GM12878 (cell line): Measurements from ENCODE around the gene FHOD3. TPM values are rescaled to one million over a fixed set of nuclear protein-coding genes. Genes with fewer than 3 reads are reported as not detected.

ENCODE experiments used
- ATAC-seq: fragments of 200-7000 bp; cut with Tn5 transposase; 3 replicates; pipeline ENCODE4 v1.9.1; 2020; ENCODE audit warnings: mild to moderate bottlenecking, moderate library complexity
- BruUV-seq: library from RNA; stranded (reverse); fragments of 400-500 nt; replicated peaks from 2 replicates; lab custom pipeline; 2021; lab: Mats Ljungman, UMichigan
- CTCF ChIA-PET: fragments of 300-600 bp; sonication (Branson Sonifier 250); formaldehyde crosslinking; extraction: SDS; loops from one replicate; lab custom pipeline; 2021; ENCODE audit warnings: inconsistent platforms; lab: Yijun Ruan, JAX
- POLR2A ChIA-PET: fragments of 350-600 bp; formaldehyde crosslinking; extraction: SDS; loops from one replicate; lab custom pipeline; 2021; ENCODE audit warnings: inconsistent platforms; lab: Charles Lee
- RAD21 ChIA-PET: fragments of 300-600 bp; sonication (Branson Sonifier 250); formaldehyde crosslinking; loops from one replicate; lab custom pipeline; 2023; ENCODE audit warnings: antibody characterized with exemption; ENCODE audit not compliant: unreplicated experiment; lab: Charles Lee
- SMC1A ChIA-PET: fragments of 300-600 bp; sonication (Branson Sonifier 250); formaldehyde crosslinking; loops from one replicate; lab custom pipeline; 2023; ENCODE audit not compliant: unreplicated experiment, uncharacterized antibody; lab: Charles Lee
- DNase-seq: peaks from one replicate; pipeline ENCODE4 v3.0.0-alpha.2; 2011; ENCODE audit warnings: low read depth, low spot score
- FAIRE-seq: peaks from 3 replicates; lab custom pipeline; 2011; peaks lifted over from hg19 to GRCh38; lab: Jason Lieb, UNC
- H2AFZ ChIP-seq: 2 replicates; pipeline ENCODE4 v1.6.0; 2011; ENCODE audit warnings: low read depth, low read length, control low read depth; ENCODE audit not compliant: control insufficient read depth
- H3K27ac ChIP-seq: 2 replicates; pipeline ENCODE4 v1.5.1; 2011; ENCODE audit warnings: control low read depth; ENCODE audit not compliant: control insufficient read depth, insufficient read depth
- H3K27me3 ChIP-seq, 2 experiments: replicated peaks in 1 of 2; 2 replicates each; pipeline versions ENCODE4 v1.6.0 to v1.6.1; 2011; ENCODE audit warnings: low read length in 1 of 2; ENCODE audit not compliant: control insufficient read depth in 2 of 2, insufficient read depth in 2 of 2
- H3K36me3 ChIP-seq, 2 experiments: 2 replicates each; pipeline ENCODE4 v1.5.1; 2011; ENCODE audit warnings: low read length in 1 of 2; ENCODE audit not compliant: control insufficient read depth in 2 of 2, insufficient read depth in 2 of 2
- H3K4me1 ChIP-seq: 2 replicates; pipeline ENCODE4 v1.6.1; 2011; ENCODE audit warnings: mild to moderate bottlenecking, low read length, moderate library complexity, mixed read lengths; ENCODE audit not compliant: control insufficient read depth, insufficient read depth
- H3K4me2 ChIP-seq: 2 replicates; pipeline ENCODE4 v1.6.0; 2011; ENCODE audit warnings: control low read depth; ENCODE audit not compliant: control insufficient read depth, insufficient read depth
- H3K4me3 ChIP-seq: fragments of 200-600 bp; sonication (generic); 2 replicates; pipeline ENCODE4 v1.5.1; 2016
- H3K79me2 ChIP-seq: 2 replicates; pipeline ENCODE4 v1.6.0; 2011; ENCODE audit warnings: low read length; ENCODE audit not compliant: control insufficient read depth, insufficient read depth
- H3K9ac ChIP-seq: 2 replicates; pipeline ENCODE4 v1.8.0; 2011; ENCODE audit warnings: low read length, control low read depth, mixed read lengths; ENCODE audit not compliant: control insufficient read depth, insufficient read depth
- H3K9me3 ChIP-seq: replicated peaks from 3 replicates; pipeline ENCODE4 v1.5.1; 2011; ENCODE audit warnings: mild to moderate bottlenecking, low read length; ENCODE audit not compliant: control insufficient read depth, insufficient read depth
- H4K20me1 ChIP-seq: 2 replicates; pipeline ENCODE4 v1.6.0; 2011; ENCODE audit not compliant: control insufficient read depth, insufficient read depth
- BRCA1 ChIP-seq: IDR thresholded peaks from 2 replicates; pipeline ENCODE4 v1.6.1; 2011; ENCODE audit warnings: low read depth, low read length, improper control_type of control experiment
- CEBPB ChIP-seq, 2 experiments: fragments of 150-350 bp in 1 of 2; IDR thresholded peaks; 2 replicates each; pipeline ENCODE4 v1.6.1; 2012 to 2014; ENCODE audit warnings: low read depth in 2 of 2, low read length in 2 of 2, borderline replicate concordance in 1 of 2, inconsistent platforms in 1 of 2
- EED ChIP-seq: sonication (generic); IDR thresholded peaks from 2 replicates; pipeline ENCODE4 v1.6.1; 2016; ENCODE audit warnings: antibody characterized with exemption, low read depth
- ETV6 ChIP-seq, 2 experiments: fragments of 450-650 bp in 1 of 2; IDR thresholded peaks in 1 of 2; conservative IDR thresholded peaks in 1 of 2; 2 replicates each; pipeline ENCODE4 v1.6.1; 2014; ENCODE audit warnings: antibody characterized with exemption in 1 of 2, borderline replicate concordance in 1 of 2, low read depth in 1 of 2, mild to moderate bottlenecking in 1 of 2, moderate library complexity in 1 of 2
- GATAD2B ChIP-seq: fragments of 450-650 bp; conservative IDR thresholded peaks from 2 replicates; pipeline ENCODE4 v1.6.1; 2017; ENCODE audit warnings: low read depth, mild to moderate bottlenecking, moderate library complexity
- HSF1 ChIP-seq: fragments of 150-350 bp; IDR thresholded peaks from 2 replicates; pipeline ENCODE4 v1.6.1; 2014; ENCODE audit warnings: mild to moderate bottlenecking, low read depth, low read length
- MEF2B ChIP-seq: fragments of 450-650 bp; IDR thresholded peaks from 2 replicates; pipeline ENCODE4 v1.6.1; 2018; ENCODE audit warnings: mild to moderate bottlenecking, moderate library complexity; ENCODE audit not compliant: partially characterized antibody, poor library complexity, severe bottlenecking
- RAD21 ChIP-seq: IDR thresholded peaks from 2 replicates; pipeline ENCODE4 v1.6.1; 2011; ENCODE audit warnings: mild to moderate bottlenecking, low read depth, low read length, moderate library complexity; ENCODE audit not compliant: insufficient read depth
- SMC3 ChIP-seq: IDR thresholded peaks from 2 replicates; pipeline ENCODE4 v1.6.1; 2011; ENCODE audit warnings: low read length, improper control_type of control experiment, borderline replicate concordance
- SREBF2 ChIP-seq: IDR thresholded peaks from 2 replicates; pipeline ENCODE4 v1.6.1; 2012; ENCODE audit warnings: mild to moderate bottlenecking, low read length
- TBL1XR1 ChIP-seq: IDR thresholded peaks from 2 replicates; pipeline ENCODE4 v1.6.1; 2012; ENCODE audit warnings: low read depth, low read length, improper control_type of control experiment
- WGBS: methylation state at CpG from one replicate; pipeline ENCODE4 v1.1.6; 2016; ENCODE audit warnings: low lambda C conversion rate; ENCODE audit not compliant: insufficient replicate concordance, insufficient coverage; ENCODE audit errors: missing lambda C conversion rate; 5-methylcytosine and 5-hydroxymethylcytosine counted together
- in situ Hi-C: fragments of 300-500 bp; cut with MboI; formaldehyde crosslinking; loops from 9 replicates; pipeline ENCODE4 v1.14.3; 2018; ENCODE audit warnings: mixed read lengths
- intact Hi-C: fragments of 100-400 bp; cut with micrococcal nuclease; formaldehyde crosslinking; loops from one replicate; pipeline ENCODE4 v1.14.2; 2022; ENCODE audit not compliant: unreplicated experiment
- polyA plus RNA-seq, 11 experiments: library from polyadenylated mRNA; depleted of rRNA in 4 of 11; unstranded in 6 of 11; stranded (reverse) in 5 of 11; fragments of >200 nt; fragmentation: Nextera tagmentation in 4 of 11; fragmentation: Illumina TruSeq in 1 of 11; extraction: Ambion mirVana in 4 of 11; extraction: Trizol in 1 of 11; gene quantifications; 1 replicate in 1 of 11; 2 replicates in 10 of 11; pipeline versions ENCODE4 v1.2.1 to v1.2.3, GENCODE V29; 2011 to 2016; ENCODE audit warnings: inconsistent platforms in 2 of 11, missing spikeins in 2 of 11, low read depth in 1 of 11
- total RNA-seq, 4 experiments: library from RNA; depleted of rRNA in 3 of 4; stranded (reverse); fragments of >200 nt in 3 of 4; fragmentation: Illumina TruSeq in 1 of 4; extraction: Trizol in 1 of 4; gene quantifications; 2 replicates each; pipeline versions ENCODE4 v1.2.1 to v1.2.3, GENCODE V29; 2013 to 2021
- TF ChIP-seq, protein P1 (sequence below): fragments of 450-650 bp; IDR thresholded peaks from 2 replicates; pipeline ENCODE4 v1.6.1; 2016; ENCODE audit warnings: mild to moderate bottlenecking
- TF ChIP-seq, protein P2 (sequence below): fragments of 450-650 bp; IDR thresholded peaks from 2 replicates; pipeline ENCODE4 v1.6.1; 2017; ENCODE audit warnings: mild to moderate bottlenecking, moderate library complexity

FHOD3 gene
- total and polyA plus RNA-seq, 10 of the 15 experiments (the other 5 are each of a cell fraction or from before 2014, with no cell fraction given): 0.77 to 26.7 (median 10.4) TPM

DNA sequence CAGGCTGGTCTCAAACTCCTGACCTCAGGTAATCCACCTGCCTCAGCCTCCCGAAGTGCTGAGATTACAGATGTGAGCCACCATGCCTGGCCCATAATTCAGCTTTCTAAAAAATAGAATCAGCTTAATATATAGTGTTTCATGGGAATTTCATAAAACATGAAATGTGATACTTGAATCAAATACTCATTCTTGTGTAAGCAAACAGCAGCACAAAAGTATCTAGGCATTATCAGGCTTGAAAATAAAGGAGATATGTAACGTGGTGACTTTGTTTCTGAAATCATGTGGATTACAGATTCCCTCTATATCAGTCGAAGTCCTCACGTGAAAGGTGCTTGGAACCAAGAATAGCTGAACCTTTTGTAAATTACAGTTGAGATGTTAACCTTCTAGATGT, 229.1 kb downstream of the FHOD3 start (continued):
- TF ChIP-seq TBL1XR1 (no peak), ETV6 (conservative IDR thresholded peaks at IDR 0.05 in 1 of 2, IDR thresholded peaks at IDR 0.05 in 1 of 2; ENCODE audit: borderline replicate concordance in 1 of 2, low read depth in 1 of 2) (no peak), MEF2B (no peak), RAD21 (no peak), EED (no peak)
- TF ChIP-seq, all 136 proteins: peak for 0

GRCh38 chr18:36527051-36527450, 229.5 kb downstream of the FHOD3 start:
- TF ChIP-seq, protein P1, sequence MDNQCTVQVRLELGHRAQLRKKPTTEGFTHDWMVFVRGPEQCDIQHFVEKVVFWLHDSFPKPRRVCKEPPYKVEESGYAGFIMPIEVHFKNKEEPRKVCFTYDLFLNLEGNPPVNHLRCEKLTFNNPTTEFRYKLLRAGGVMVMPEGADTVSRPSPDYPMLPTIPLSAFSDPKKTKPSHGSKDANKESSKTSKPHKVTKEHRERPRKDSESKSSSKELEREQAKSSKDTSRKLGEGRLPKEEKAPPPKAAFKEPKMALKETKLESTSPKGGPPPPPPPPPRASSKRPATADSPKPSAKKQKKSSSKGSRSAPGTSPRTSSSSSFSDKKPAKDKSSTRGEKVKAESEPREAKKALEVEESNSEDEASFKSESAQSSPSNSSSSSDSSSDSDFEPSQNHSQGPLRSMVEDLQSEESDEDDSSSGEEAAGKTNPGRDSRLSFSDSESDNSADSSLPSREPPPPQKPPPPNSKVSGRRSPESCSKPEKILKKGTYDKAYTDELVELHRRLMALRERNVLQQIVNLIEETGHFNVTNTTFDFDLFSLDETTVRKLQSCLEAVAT: no peak
- TF ChIP-seq, protein P2, sequence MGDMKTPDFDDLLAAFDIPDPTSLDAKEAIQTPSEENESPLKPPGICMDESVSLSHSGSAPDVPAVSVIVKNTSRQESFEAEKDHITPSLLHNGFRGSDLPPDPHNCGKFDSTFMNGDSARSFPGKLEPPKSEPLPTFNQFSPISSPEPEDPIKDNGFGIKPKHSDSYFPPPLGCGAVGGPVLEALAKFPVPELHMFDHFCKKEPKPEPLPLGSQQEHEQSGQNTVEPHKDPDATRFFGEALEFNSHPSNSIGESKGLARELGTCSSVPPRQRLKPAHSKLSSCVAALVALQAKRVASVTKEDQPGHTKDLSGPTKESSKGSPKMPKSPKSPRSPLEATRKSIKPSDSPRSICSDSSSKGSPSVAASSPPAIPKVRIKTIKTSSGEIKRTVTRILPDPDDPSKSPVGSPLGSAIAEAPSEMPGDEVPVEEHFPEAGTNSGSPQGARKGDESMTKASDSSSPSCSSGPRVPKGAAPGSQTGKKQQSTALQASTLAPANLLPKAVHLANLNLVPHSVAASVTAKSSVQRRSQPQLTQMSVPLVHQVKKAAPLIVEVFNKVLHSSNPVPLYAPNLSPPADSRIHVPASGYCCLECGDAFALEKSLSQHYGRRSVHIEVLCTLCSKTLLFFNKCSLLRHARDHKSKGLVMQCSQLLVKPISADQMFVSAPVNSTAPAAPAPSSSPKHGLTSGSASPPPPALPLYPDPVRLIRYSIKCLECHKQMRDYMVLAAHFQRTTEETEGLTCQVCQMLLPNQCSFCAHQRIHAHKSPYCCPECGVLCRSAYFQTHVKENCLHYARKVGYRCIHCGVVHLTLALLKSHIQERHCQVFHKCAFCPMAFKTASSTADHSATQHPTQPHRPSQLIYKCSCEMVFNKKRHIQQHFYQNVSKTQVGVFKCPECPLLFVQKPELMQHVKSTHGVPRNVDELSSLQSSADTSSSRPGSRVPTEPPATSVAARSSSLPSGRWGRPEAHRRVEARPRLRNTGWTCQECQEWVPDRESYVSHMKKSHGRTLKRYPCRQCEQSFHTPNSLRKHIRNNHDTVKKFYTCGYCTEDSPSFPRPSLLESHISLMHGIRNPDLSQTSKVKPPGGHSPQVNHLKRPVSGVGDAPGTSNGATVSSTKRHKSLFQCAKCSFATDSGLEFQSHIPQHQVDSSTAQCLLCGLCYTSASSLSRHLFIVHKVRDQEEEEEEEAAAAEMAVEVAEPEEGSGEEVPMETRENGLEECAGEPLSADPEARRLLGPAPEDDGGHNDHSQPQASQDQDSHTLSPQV: no peak
- no peak for TF ChIP-seq BRCA1
- TF ChIP-seq SREBF2: no peak
- no peak for TF ChIP-seq GATAD2B
- no peak for TF ChIP-seq SMC3
- TF ChIP-seq CEBPB (IDR thresholded peaks at IDR 0.05; ENCODE audit: borderline replicate concordance in 1 of 2, low read depth in 2 of 2, low read length in 2 of 2): no peak
- TF ChIP-seq HSF1: no peak
- RAD21 ChIA-PET: interaction anchor here (1.2 kb wide), 1 partner anchor 19 kb away, joined by 3 read pairs; no protein-coding TSS in a partner anchor
- SMC1A ChIA-PET: interaction anchor here (0.8 to 0.9 kb wide), 2 partner anchors 30 to 47 kb away, joined by 3 read pairs; no protein-coding TSS in a partner anchor
- 32% methylated on average over 6 of the region's 6 CpGs for WGBS
- H3K27me3 ChIP-seq: no peaks in the 10 kb centered on the region
- no peak overlapping the region for H3K9ac ChIP-seq
- no peak overlapping the region for H3K4me2 ChIP-seq
- ATAC-seq: no peak
- H4K20me1 ChIP-seq: no peaks in the 10 kb centered on the region
- no peak for FAIRE-seq
- no TSS peak for BruUV-seq
- POLR2A ChIA-PET: interaction anchor here (1.9 kb wide), 1 partner anchor 14 kb away, joined by 4 read pairs; no protein-coding TSS in a partner anchor
- no peaks in the 10 kb centered on the region for H3K4me1 ChIP-seq
- no peaks in the 10 kb centered on the region; a peak in 1 of 4 replicates for H3K36me3 ChIP-seq
- no peak for DNase-seq
- no peak overlapping the region for H2AFZ ChIP-seq
- no peak overlapping the region for H3K27ac ChIP-seq
- CTCF ChIA-PET: interaction anchor here (2.3 to 2.5 kb wide), 2 partner anchors 10 to 18 kb away, joined by 5 to 9 read pairs; no protein-coding TSS in a partner anchor
- H3K4me3 ChIP-seq: no peak overlapping the region
- in situ Hi-C loops: no loop called here
- H3K79me2 ChIP-seq: no peaks in the 10 kb centered on the region
- intact Hi-C loops: no loop called here
- H3K9me3 ChIP-seq: no peaks in the 10 kb centered on the region
